ENCODE results near the gene SMIM35.

DNA sequence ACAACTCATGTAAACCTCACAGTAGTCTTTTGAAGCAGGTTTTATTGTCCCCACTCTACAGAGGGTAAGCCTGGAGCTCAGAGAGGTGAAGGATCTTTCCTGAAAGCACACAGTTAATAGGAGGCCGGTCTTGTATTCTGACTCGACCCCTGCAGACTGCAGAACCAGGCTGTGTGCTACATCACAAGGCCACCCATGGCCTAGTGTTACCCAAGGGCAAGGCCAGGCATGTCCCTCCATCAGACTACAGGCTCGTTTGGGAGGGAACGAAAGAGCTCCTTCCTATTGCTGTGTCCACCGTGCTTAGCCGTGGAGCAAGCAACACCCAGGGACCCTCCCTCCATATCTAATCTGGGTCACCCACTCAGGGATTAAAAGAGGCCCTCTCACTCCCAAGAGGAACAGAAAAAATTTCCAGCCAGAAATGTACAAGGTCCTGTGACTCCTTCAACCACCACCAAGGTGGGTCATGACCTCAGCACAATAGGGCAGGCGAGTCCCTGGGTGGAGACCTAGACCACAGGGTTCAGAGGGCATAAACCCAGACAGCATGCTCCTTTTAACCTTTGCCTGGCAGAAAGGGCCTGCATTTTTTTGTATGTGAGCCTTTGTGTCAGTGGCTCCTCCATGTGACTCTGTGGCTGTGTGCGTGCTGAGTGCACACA, 6.3 kb upstream of the SMIM35 start:
- TF ChIP-seq, protein P1, sequence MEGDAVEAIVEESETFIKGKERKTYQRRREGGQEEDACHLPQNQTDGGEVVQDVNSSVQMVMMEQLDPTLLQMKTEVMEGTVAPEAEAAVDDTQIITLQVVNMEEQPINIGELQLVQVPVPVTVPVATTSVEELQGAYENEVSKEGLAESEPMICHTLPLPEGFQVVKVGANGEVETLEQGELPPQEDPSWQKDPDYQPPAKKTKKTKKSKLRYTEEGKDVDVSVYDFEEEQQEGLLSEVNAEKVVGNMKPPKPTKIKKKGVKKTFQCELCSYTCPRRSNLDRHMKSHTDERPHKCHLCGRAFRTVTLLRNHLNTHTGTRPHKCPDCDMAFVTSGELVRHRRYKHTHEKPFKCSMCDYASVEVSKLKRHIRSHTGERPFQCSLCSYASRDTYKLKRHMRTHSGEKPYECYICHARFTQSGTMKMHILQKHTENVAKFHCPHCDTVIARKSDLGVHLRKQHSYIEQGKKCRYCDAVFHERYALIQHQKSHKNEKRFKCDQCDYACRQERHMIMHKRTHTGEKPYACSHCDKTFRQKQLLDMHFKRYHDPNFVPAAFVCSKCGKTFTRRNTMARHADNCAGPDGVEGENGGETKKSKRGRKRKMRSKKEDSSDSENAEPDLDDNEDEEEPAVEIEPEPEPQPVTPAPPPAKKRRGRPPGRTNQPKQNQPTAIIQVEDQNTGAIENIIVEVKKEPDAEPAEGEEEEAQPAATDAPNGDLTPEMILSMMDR (IDR thresholded peaks at IDR 0.05) = no peak
- no peak for TF ChIP-seq POLR2A (IDR thresholded peaks at IDR 0.05)
